ENCODE results near the gene RBM28.

GRCh38 chr7:128284102-128284501 is 59.6 kb downstream of the RBM28 start:
- TF ChIP-seq POLR2AphosphoS5 (IDR thresholded peaks at IDR 0.05), result no peak
- TF ChIP-seq, protein P1, sequence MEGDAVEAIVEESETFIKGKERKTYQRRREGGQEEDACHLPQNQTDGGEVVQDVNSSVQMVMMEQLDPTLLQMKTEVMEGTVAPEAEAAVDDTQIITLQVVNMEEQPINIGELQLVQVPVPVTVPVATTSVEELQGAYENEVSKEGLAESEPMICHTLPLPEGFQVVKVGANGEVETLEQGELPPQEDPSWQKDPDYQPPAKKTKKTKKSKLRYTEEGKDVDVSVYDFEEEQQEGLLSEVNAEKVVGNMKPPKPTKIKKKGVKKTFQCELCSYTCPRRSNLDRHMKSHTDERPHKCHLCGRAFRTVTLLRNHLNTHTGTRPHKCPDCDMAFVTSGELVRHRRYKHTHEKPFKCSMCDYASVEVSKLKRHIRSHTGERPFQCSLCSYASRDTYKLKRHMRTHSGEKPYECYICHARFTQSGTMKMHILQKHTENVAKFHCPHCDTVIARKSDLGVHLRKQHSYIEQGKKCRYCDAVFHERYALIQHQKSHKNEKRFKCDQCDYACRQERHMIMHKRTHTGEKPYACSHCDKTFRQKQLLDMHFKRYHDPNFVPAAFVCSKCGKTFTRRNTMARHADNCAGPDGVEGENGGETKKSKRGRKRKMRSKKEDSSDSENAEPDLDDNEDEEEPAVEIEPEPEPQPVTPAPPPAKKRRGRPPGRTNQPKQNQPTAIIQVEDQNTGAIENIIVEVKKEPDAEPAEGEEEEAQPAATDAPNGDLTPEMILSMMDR (IDR thresholded peaks at IDR 0.05 in 8 of 11, conservative IDR thresholded peaks at IDR 0.05 in 3 of 11), result no peak
- TF ChIP-seq POLR2A (IDR thresholded peaks at IDR 0.05), result no peak
